SU-DHL-6 (cell line): ENCODE measurements around the gene PON3.

Experiments
- H2AFZ ChIP-seq: fragments of 200-600 bp; sonication (generic); 2 replicates; pipeline ENCODE4 v1.6.1; 2014; ENCODE audit warnings: low read depth, mild to moderate bottlenecking, moderate library complexity, mixed read lengths, antibody characterized with exemption, low read length; ENCODE audit not compliant: severe bottlenecking
- H3F3A ChIP-seq: fragments of 200-600 bp; shearing (Covaris generic); 2 replicates; pipeline ENCODE4 v1.6.0; 2016; ENCODE audit warnings: antibody characterized with exemption, mild to moderate bottlenecking; ENCODE audit not compliant: insufficient read depth
- H3K27ac ChIP-seq: fragments of 200-600 bp; sonication (generic); 2 replicates; pipeline ENCODE4 v1.5.1; 2016; ENCODE audit warnings: low read depth, mild to moderate bottlenecking, low read length, moderate library complexity, mixed read lengths
- H3K27me3 ChIP-seq: fragments of 200-600 bp; sonication (generic), shearing (Covaris generic); 2 replicates; pipeline ENCODE4 v1.6.0; 2014; ENCODE audit warnings: mild to moderate bottlenecking, low read length
- H3K36me3 ChIP-seq: fragments of 200-600 bp; sonication (generic); 2 replicates; pipeline ENCODE4 v1.6.1; 2014; ENCODE audit warnings: mild to moderate bottlenecking, low read length, mixed read lengths
- H3K4me2 ChIP-seq: fragments of 300-600, 200-600 bp; shearing (Covaris generic), sonication (generic); 2 replicates; pipeline ENCODE4 v1.6.0; 2014; ENCODE audit warnings: low read length, low read depth, mild to moderate bottlenecking; ENCODE audit not compliant: poor library complexity, severe bottlenecking
- H3K4me3 ChIP-seq: fragments of 200-600 bp; sonication (generic); 2 replicates; pipeline ENCODE4 v1.5.1; 2014; ENCODE audit warnings: antibody characterized with exemption, low read length, mild to moderate bottlenecking, mixed read lengths; ENCODE audit not compliant: insufficient read depth, poor library complexity, severe bottlenecking
- H3K79me2 ChIP-seq: fragments of 200-600 bp; sonication (generic); 2 replicates; pipeline ENCODE4 v1.6.1; 2014; ENCODE audit warnings: mild to moderate bottlenecking, low read length, moderate library complexity; ENCODE audit not compliant: insufficient read depth
- H3K9ac ChIP-seq: fragments of 200-600 bp; sonication (generic); 2 replicates; pipeline ENCODE4 v1.7.0; 2014; ENCODE audit warnings: mild to moderate bottlenecking, low read length
- H3K9me2 ChIP-seq: fragments of 200-600 bp; sonication (generic); replicated peaks from 2 replicates; pipeline ENCODE4 v1.6.1; 2014; ENCODE audit warnings: low read length; ENCODE audit not compliant: insufficient read depth
- H3K9me3 ChIP-seq: fragments of 200-600 bp; sonication (generic); 2 replicates; pipeline ENCODE4 v1.6.1; 2014; ENCODE audit warnings: low read length, mixed read lengths; ENCODE audit not compliant: insufficient read depth
- H4K20me1 ChIP-seq: fragments of 200-600 bp; sonication (generic); 2 replicates; pipeline ENCODE4 v1.6.1; 2014; ENCODE audit warnings: low read depth, mild to moderate bottlenecking, antibody characterized with exemption, low read length, moderate library complexity, mixed read lengths
- EZH2phosphoT487 ChIP-seq: fragments of 200-600 bp; sonication (generic), shearing (Covaris generic); conservative IDR thresholded peaks from 2 replicates; pipeline ENCODE4 v1.6.1; 2018; ENCODE audit warnings: mild to moderate bottlenecking, antibody characterized with exemption, low read length, moderate library complexity, mixed read lengths
- TF ChIP-seq, protein P1 (sequence below): fragments of 200-600 bp; sonication (generic); IDR thresholded peaks from one replicate; pipeline ENCODE4 v1.5.1; 2017; ENCODE audit warnings: antibody characterized with exemption, mild to moderate bottlenecking, low read length, moderate library complexity; ENCODE audit not compliant: insufficient read depth, poor library complexity, severe bottlenecking

Gene PON3

DNA sequence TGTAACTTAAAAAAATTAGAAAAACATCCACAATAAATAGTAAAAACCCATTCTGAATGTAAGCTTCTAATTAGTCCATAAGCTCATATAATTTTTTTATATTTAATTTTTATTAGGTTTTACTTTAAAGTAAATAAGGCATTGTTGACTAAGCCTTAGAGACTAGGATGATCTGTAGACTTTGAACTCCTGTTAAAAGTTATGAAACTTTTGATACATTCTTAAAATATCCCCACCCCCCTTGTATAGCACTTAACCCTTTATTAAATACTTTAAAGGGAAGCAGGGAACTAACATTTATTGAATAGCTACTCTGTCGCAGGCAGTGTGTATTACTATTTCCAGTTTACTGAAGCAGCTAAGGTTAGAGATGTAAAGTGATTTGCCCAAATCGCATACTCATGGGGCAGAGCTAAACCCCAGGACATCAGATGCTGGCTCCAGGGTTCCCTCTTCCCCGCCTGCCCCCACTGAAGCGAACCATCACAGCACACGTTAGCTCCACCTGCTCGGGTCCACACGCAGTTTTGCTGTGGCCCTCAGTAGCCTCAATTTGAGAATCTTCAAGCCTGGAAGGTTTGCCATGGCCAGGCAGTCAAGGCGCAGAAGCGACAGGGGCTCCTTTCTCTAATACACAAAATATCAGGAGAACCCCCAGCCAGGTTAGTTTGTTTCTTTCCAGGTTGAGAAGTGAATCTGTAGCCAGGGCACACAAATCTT is 72.6 kb downstream of the PON3 start:
- Histone ChIP-seq H3F3A (no peaks in the 10 kb centered on the region), H3K9ac (no peak overlapping the region)

DNA sequence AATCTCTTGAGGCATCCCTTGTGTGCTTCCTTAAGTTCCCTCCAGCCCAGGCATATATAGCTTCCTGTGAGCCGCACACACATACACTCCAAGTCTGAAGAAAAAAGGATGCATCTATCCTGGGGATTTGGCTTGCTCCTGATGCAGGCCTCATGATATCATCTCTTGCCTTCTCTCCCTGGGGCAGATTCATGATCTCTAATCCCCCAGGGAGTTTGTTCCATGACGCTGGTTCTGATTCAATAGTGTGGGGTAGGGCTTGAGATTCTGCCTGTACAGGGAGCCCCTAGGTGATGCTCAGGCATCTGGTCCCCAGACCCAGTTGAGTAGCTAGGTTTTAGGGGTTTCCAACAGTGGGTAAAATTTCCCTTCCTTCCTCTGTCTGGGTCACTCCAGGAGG is 73.3 kb downstream of the PON3 start:
- H3K9ac ChIP-seq = no peak overlapping the region
- no peaks in the 10 kb centered on the region for H3K36me3 ChIP-seq
- H3K79me2 ChIP-seq = no peaks in the 10 kb centered on the region
- no peak overlapping the region for H3K4me2 ChIP-seq
- no peak overlapping the region for H3K27ac ChIP-seq
- H3K27me3 ChIP-seq = no peaks in the 10 kb centered on the region
- no peak overlapping the region for H3K4me3 ChIP-seq
- H4K20me1 ChIP-seq = no peaks in the 10 kb centered on the region
- no peaks in the 10 kb centered on the region for H3K9me3 ChIP-seq
- H3K9me2 ChIP-seq = no peaks in the 10 kb centered on the region
- TF ChIP-seq EZH2phosphoT487 = no peak
- TF ChIP-seq, protein P1, sequence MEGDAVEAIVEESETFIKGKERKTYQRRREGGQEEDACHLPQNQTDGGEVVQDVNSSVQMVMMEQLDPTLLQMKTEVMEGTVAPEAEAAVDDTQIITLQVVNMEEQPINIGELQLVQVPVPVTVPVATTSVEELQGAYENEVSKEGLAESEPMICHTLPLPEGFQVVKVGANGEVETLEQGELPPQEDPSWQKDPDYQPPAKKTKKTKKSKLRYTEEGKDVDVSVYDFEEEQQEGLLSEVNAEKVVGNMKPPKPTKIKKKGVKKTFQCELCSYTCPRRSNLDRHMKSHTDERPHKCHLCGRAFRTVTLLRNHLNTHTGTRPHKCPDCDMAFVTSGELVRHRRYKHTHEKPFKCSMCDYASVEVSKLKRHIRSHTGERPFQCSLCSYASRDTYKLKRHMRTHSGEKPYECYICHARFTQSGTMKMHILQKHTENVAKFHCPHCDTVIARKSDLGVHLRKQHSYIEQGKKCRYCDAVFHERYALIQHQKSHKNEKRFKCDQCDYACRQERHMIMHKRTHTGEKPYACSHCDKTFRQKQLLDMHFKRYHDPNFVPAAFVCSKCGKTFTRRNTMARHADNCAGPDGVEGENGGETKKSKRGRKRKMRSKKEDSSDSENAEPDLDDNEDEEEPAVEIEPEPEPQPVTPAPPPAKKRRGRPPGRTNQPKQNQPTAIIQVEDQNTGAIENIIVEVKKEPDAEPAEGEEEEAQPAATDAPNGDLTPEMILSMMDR = no peak
- no peaks in the 10 kb centered on the region for H3F3A ChIP-seq
- H2AFZ ChIP-seq = no peak overlapping the region

More for the DNA sequence above, 72.6 kb downstream of the PON3 start:
- Histone ChIP-seq H3K9me2 (no peaks in the 10 kb centered on the region), H3K4me2 (no peak overlapping the region), H3K36me3 (no peaks in the 10 kb centered on the region), H3K79me2 (no peaks in the 10 kb centered on the region), H3K4me3 (no peak overlapping the region), H2AFZ (no peak overlapping the region), H3K27ac (no peak overlapping the region), H3K9me3 (no peaks in the 10 kb centered on the region), H4K20me1 (no peaks in the 10 kb centered on the region), H3K27me3 (no peaks in the 10 kb centered on the region)
- TF ChIP-seq, protein P1 = no peak
- no peak for TF ChIP-seq EZH2phosphoT487

DNA sequence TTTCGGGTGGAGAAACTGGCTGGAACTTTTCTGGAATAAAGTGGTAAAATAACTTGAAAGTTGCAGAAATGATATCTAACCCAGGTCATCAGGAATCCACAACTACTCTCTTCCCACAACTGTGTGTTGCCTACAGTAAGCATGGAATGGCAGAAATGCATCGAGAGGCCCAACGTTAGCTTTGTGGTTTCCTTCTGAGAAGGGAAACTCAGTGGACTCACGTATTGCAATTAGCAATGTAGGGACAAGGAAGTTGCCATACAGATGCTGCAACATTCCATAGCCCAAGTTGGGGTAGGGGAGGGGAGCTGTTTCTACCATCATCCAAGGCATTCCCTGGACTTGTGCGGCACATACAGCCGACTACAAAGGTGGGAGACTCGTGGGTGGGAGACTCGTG is 73.8 kb downstream of the PON3 start:
- H3K27ac ChIP-seq = no peak overlapping the region
- TF ChIP-seq, protein P1 = no peak
- TF ChIP-seq EZH2phosphoT487 = no peak

More for the DNA sequence above, 73.8 kb downstream of the PON3 start:
- Histone ChIP-seq H3K9ac (no peak overlapping the region), H3K9me3 (no peaks in the 10 kb centered on the region), H3K9me2 (no peaks in the 10 kb centered on the region), H3K36me3 (no peaks in the 10 kb centered on the region), H3K79me2 (no peaks in the 10 kb centered on the region), H3K4me3 (no peak overlapping the region), H3K27me3 (no peaks in the 10 kb centered on the region), H3F3A (no peaks in the 10 kb centered on the region), H4K20me1 (no peaks in the 10 kb centered on the region), H3K4me2 (no peak overlapping the region), H2AFZ (no peak overlapping the region)
